H9 (cell line): ENCODE results near the gene BCAS3. TPM values are rescaled to one million over a fixed set of nuclear protein-coding genes. Genes with fewer than 3 reads are reported as not detected.

ENCODE experiments used
- DNase-seq: peaks from one replicate; pipeline ENCODE4 v3.0.0-alpha.2; 2017
- H2AFZ ChIP-seq: one replicate; pipeline ENCODE4 v1.6.1; 2013; ENCODE audit warnings: mild to moderate bottlenecking, low read length, control low read depth, moderate library complexity
- H2AK5ac ChIP-seq: 2 replicates; pipeline ENCODE4 v1.6.1; 2013; ENCODE audit warnings: low read length, control low read depth, mixed read lengths; ENCODE audit not compliant: insufficient read length
- H2BK120ac ChIP-seq: one replicate; pipeline ENCODE4 v1.6.1; 2013; ENCODE audit warnings: low read depth, mild to moderate bottlenecking, low read length, control low read depth, inconsistent platforms; ENCODE audit not compliant: poor library complexity, severe bottlenecking
- H2BK12ac ChIP-seq: 2 replicates; pipeline ENCODE4 v1.6.1; 2013; ENCODE audit warnings: low read length, control low read depth, mixed read lengths, low read depth; ENCODE audit not compliant: insufficient read length
- H2BK15ac ChIP-seq: 2 replicates; pipeline ENCODE4 v1.6.1; 2013; ENCODE audit warnings: low read depth, low read length, control low read depth
- H2BK20ac ChIP-seq: one replicate; pipeline ENCODE4 v1.6.1; 2013; ENCODE audit warnings: low read depth, mild to moderate bottlenecking, low read length, control low read depth, inconsistent platforms; ENCODE audit not compliant: poor library complexity, severe bottlenecking
- H2BK5ac ChIP-seq: 2 replicates; pipeline ENCODE4 v1.6.1; 2013; ENCODE audit warnings: low read length, control low read depth, mixed read lengths; ENCODE audit not compliant: insufficient read length
- H3K14ac ChIP-seq: 2 replicates; pipeline ENCODE4 v1.6.1; 2013; ENCODE audit warnings: low read length, control low read depth; ENCODE audit not compliant: insufficient read depth
- H3K18ac ChIP-seq: 2 replicates; pipeline ENCODE4 v1.6.1; 2013; ENCODE audit warnings: low read depth, mild to moderate bottlenecking, mixed read lengths, low read length, control low read depth; ENCODE audit not compliant: insufficient read length
- H3K23ac ChIP-seq: 2 replicates; pipeline ENCODE4 v1.6.1; 2013; ENCODE audit warnings: low read length, control low read depth, mixed read lengths, low read depth; ENCODE audit not compliant: insufficient read length
- H3K23me2 ChIP-seq: 2 replicates; pipeline ENCODE4 v1.6.1; 2013; ENCODE audit warnings: low read depth, mild to moderate bottlenecking, mixed read lengths, low read length, control low read depth; ENCODE audit not compliant: insufficient read length, poor library complexity, severe bottlenecking
- H3K27ac ChIP-seq: 2 replicates; pipeline ENCODE4 v1.5.1; 2013; ENCODE audit warnings: low read length, control low read depth, mixed read lengths, low read depth; ENCODE audit not compliant: insufficient read length
- H3K27me3 ChIP-seq: 2 replicates; pipeline ENCODE4 v1.6.1; 2013; ENCODE audit warnings: low read length, control low read depth, inconsistent platforms; ENCODE audit not compliant: insufficient read depth
- H3K4ac ChIP-seq: 2 replicates; pipeline ENCODE4 v1.6.1; 2013; ENCODE audit warnings: low read depth, mild to moderate bottlenecking, control low read depth, inconsistent platforms, low read length, moderate library complexity
- H3K4me1 ChIP-seq: 2 replicates; pipeline ENCODE4 v1.6.1; 2013; ENCODE audit warnings: low read length, control low read depth, inconsistent platforms; ENCODE audit not compliant: insufficient read depth
- H3K4me2 ChIP-seq: 2 replicates; pipeline ENCODE4 v1.6.1; 2013; ENCODE audit warnings: low read length, control low read depth, mixed read lengths; ENCODE audit not compliant: insufficient read length, insufficient read depth
- H3K56ac ChIP-seq: 2 replicates; pipeline ENCODE4 v1.6.1; 2013; ENCODE audit warnings: low read depth, mild to moderate bottlenecking, mixed read lengths, low read length, control low read depth; ENCODE audit not compliant: insufficient read length
- H3K79me1 ChIP-seq: 2 replicates; pipeline ENCODE4 v1.6.1; 2013; ENCODE audit warnings: low read depth, mild to moderate bottlenecking, moderate library complexity, low read length, control low read depth, inconsistent platforms; ENCODE audit not compliant: insufficient read depth, poor library complexity, severe bottlenecking
- H3K79me2 ChIP-seq: 2 replicates; pipeline ENCODE4 v1.6.1; 2013; ENCODE audit warnings: low read length, control low read depth, inconsistent platforms; ENCODE audit not compliant: insufficient read depth
- H3K9ac ChIP-seq: 2 replicates; pipeline ENCODE4 v1.6.1; 2013; ENCODE audit warnings: low read length, control low read depth, mixed read lengths; ENCODE audit not compliant: insufficient read length; ENCODE audit errors: extremely low read depth
- H3K9me3 ChIP-seq: one replicate; pipeline ENCODE4 v1.6.1; 2013; ENCODE audit warnings: low read depth, low read length, inconsistent platforms; ENCODE audit not compliant: control insufficient read depth
- H3T11ph ChIP-seq: one replicate; pipeline ENCODE4 v1.6.1; 2013; ENCODE audit warnings: mild to moderate bottlenecking, low read length, control low read depth, inconsistent platforms
- H4K20me1 ChIP-seq: one replicate; pipeline ENCODE4 v1.6.1; 2013; ENCODE audit not compliant: control insufficient read depth, insufficient read length, insufficient read depth
- H4K5ac ChIP-seq: 2 replicates; pipeline ENCODE4 v1.6.1; 2013; ENCODE audit warnings: low read depth, mild to moderate bottlenecking, mixed read lengths, low read length, control low read depth; ENCODE audit not compliant: insufficient read length
- H4K8ac ChIP-seq: replicated peaks from 2 replicates; pipeline ENCODE4 v1.6.1; 2013; ENCODE audit warnings: low read length, control low read depth, mixed read lengths, low read depth; ENCODE audit not compliant: insufficient read length
- H4K91ac ChIP-seq: 2 replicates; pipeline ENCODE4 v1.6.1; 2013; ENCODE audit warnings: low read depth, mild to moderate bottlenecking, moderate library complexity, mixed read lengths, low read length, control low read depth; ENCODE audit not compliant: insufficient read length
- H3K27ac Mint-ChIP-seq, 3 experiments: 2 replicates in 2 of 3; 3 replicates in 1 of 3; pipeline ENCODE4 v1.8.0; 2020 to 2021; ENCODE audit warnings: mixed read lengths in 3 of 3, mild to moderate bottlenecking in 1 of 3, moderate library complexity in 1 of 3
- H3K27me3 Mint-ChIP-seq: 2 replicates; pipeline ENCODE4 v1.8.0; 2021; ENCODE audit warnings: low read depth, mild to moderate bottlenecking, moderate library complexity, mixed read lengths
- H3K36me3 Mint-ChIP-seq, 3 experiments: 2 replicates in 2 of 3; 3 replicates in 1 of 3; pipeline ENCODE4 v1.8.0; 2020 to 2021; ENCODE audit warnings: low read depth in 3 of 3, mixed read lengths in 3 of 3; ENCODE audit not compliant: insufficient read depth in 1 of 3
- H3K4me1 Mint-ChIP-seq, 2 experiments: 2 replicates each; pipeline ENCODE4 v1.8.0; 2020; ENCODE audit warnings: mixed read lengths in 2 of 2
- H3K4me3 Mint-ChIP-seq, 2 experiments: 2 replicates in 1 of 2; 3 replicates in 1 of 2; pipeline ENCODE4 v1.8.0; 2020 to 2021; ENCODE audit warnings: mild to moderate bottlenecking in 2 of 2, mixed read lengths in 2 of 2, moderate library complexity in 1 of 2
- H3K9me3 Mint-ChIP-seq, 2 experiments: 2 replicates in 1 of 2; 3 replicates in 1 of 2; pipeline ENCODE4 v1.8.0; 2020; ENCODE audit warnings: mild to moderate bottlenecking in 2 of 2, mixed read lengths in 2 of 2, moderate library complexity in 1 of 2
- CTCF ChIP-seq: fragments of 200-600 bp; sonication (generic); conservative IDR thresholded peaks from 3 replicates; pipeline ENCODE4 v1.8.0; 2021; ENCODE audit warnings: antibody characterized with exemption, mild to moderate bottlenecking
- WGBS: extraction: QIAGEN DNeasy Blood & Tissue Kit; methylation state at CpG from one replicate; pipeline ENCODE4 v1.1.7; 2013; ENCODE audit warnings: missing lambda C conversion rate, low lambda C conversion rate, mixed read lengths; ENCODE audit not compliant: insufficient read length; ENCODE audit errors: extremely low coverage; 5-methylcytosine and 5-hydroxymethylcytosine counted together
- total RNA-seq: library from RNA; stranded (reverse); gene quantifications from 2 replicates; pipeline ENCODE4 v1.2.1, GENCODE V29; 2021

BCAS3 gene
- total RNA-seq, 1 experiment from 2014 or later, result 22.4 TPM

DNA sequence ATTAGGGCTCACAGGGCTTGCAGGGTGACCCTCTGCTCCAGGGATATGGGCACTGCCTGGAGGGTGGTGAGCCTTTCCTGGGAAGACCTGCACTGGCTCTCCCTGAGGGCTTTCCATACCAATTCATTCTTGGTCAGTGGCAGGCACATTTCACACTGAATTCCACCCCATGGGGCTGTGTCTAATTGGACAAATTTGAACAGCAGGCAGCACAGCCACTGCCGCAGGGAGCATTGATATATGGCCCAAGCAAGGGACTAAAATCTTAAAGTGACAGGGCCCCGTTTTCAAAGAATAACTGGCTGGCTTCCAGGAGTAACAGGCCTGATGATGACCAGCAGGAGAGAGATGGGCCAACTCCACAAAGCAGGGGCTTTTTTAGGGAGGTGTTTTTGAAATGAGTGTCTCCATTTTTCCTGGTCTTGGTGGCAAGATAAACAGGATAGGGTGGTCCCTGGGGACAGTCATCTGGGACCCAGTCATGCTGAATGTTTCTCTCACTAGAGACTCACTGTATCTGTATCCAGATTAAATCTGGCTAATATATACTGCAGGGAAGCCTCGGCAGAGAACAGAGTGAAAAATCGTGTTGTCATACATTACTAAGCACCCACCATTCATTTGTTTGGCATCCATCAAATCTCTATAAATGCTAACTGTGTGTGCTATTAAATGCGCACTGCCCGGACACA is 647.9 kb downstream of the BCAS3 start:
- H2BK5ac ChIP-seq, result no peak overlapping the region
- H4K8ac ChIP-seq, result no peak overlapping the region
- no peak overlapping the region; the same call in 1 of the 2 replicates for H3K14ac ChIP-seq
- no peak overlapping the region for H3K27ac ChIP-seq
- no peak overlapping the region for H3K4me2 ChIP-seq
- H3T11ph ChIP-seq, result no peak overlapping the region
- H3K27me3 ChIP-seq, result no peaks in the 10 kb centered on the region
- H3K36me3 Mint-ChIP-seq, result no peaks in the 10 kb centered on the region
- no peaks in the 10 kb centered on the region for H3K79me2 ChIP-seq
- H3K23ac ChIP-seq, result no peak overlapping the region
- DNase-seq, result no peak
- H3K18ac ChIP-seq, result no peak overlapping the region
- H3K9ac ChIP-seq, result no peak overlapping the region
- no peak overlapping the region for H2AK5ac ChIP-seq
- H4K91ac ChIP-seq, result no peak overlapping the region
- no peak overlapping the region for H2AFZ ChIP-seq
- no peaks in the 10 kb centered on the region for H3K79me1 ChIP-seq
- no peak overlapping the region for H4K5ac ChIP-seq
- no peak overlapping the region for H3K56ac ChIP-seq
- H3K27me3 Mint-ChIP-seq, result no peaks in the 10 kb centered on the region
- no CpG with 5 or more reads among the region's 6 CpGs for WGBS
- H3K27ac Mint-ChIP-seq, result peak overlapping the region in 1 of 3 experiments; percentile 39; a peak in 2 of 7 replicates
- H4K20me1 ChIP-seq, result no peaks in the 10 kb centered on the region
- no peak overlapping the region for H3K4me3 Mint-ChIP-seq
- H2BK20ac ChIP-seq, result no peak overlapping the region
- H2BK12ac ChIP-seq, result no peak overlapping the region
- H3K9me3 ChIP-seq, result no peaks in the 10 kb centered on the region
- no peak overlapping the region for H3K4ac ChIP-seq
- H3K4me1 ChIP-seq, result no peaks in the 10 kb centered on the region
- no peak for TF ChIP-seq CTCF
- no peaks in the 10 kb centered on the region for H3K23me2 ChIP-seq
- H2BK15ac ChIP-seq, result no peak overlapping the region
- H3K4me1 Mint-ChIP-seq, result peaks cover 20 to 27% of the 10 kb centered on the region in 2 experiments
- no peak overlapping the region for H2BK120ac ChIP-seq
- no peaks in the 10 kb centered on the region for H3K9me3 Mint-ChIP-seq
